Measurements from ENCODE around the gene NGLY1. TPM values are rescaled to one million over a fixed set of nuclear protein-coding genes. Genes with fewer than 3 reads are reported as not detected.

The NGLY1 gene
- total RNA-seq, 1 donor from 2014 or later = 33.4 TPM

DNA sequence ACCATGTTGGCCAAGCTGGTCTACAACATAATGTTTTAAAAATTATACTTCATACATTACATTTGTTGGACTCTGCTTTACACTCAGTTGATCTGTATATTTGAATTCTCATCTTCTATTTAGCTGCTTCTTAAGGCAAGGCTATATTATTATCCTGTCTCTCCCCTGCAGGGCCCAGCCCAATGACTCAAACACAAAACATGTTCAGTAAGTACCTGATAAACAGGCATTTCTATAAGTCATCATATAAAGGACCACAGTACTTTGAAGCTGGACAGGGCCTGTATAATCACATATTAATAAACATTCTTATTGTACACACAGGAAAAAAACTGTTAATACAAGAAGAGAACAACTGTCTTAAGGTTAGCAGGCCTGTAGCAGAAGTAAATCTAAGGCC lies 36.2 kb downstream of the NGLY1 start:
- Histone ChIP-seq H3K27me3 (no peaks in the 10 kb centered on the region), H3K4me1 (no peaks in the 10 kb centered on the region), H3K9me3 (no peaks in the 10 kb centered on the region), H3K36me3 (peaks cover 55% of the 10 kb centered on the region), H3K27ac (no peak overlapping the region), H3K4me3 (no peak overlapping the region)
- no peak for ATAC-seq
- no peak for TF ChIP-seq CTCF (IDR thresholded peaks at IDR 0.05)
- no peak for DNase-seq
- intact Hi-C loops (cut with DNase I) = no loop called here

GRCh38 chr3:25744470-25744869 lies 38.8 kb downstream of the NGLY1 start:
- peaks cover 33% of the 10 kb centered on the region for H3K36me3 ChIP-seq

DNA sequence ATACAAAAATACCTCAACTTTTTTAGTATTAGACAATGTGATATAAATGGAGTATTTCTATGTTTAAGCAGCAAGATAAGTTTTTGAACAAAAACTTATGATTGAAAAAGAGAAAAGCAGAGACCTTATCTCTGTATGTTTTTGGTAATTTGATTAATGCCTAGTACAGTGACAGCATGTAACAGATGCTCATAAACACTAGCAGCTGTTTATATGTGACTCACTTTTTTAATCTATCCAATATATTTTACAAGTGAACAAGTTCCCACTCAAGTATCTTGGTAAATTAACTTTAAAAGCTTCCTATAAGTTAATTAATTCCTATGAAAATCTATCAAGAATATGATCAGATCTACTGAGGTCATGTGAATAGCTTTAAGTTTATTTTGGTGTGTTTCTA lies 55.1 kb downstream of the NGLY1 start:
- DNase-seq (no peak), ATAC-seq (no peak)
- intact Hi-C loops (cut with DNase I) = no loop called here
- Histone ChIP-seq H3K9me3 (no peaks in the 10 kb centered on the region), H3K36me3 (peaks cover 60% of the 10 kb centered on the region), H3K4me1 (no peaks in the 10 kb centered on the region), H3K27me3 (no peaks in the 10 kb centered on the region), H3K27ac (no peak overlapping the region), H3K4me3 (no peak overlapping the region)
- TF ChIP-seq CTCF (IDR thresholded peaks at IDR 0.05) = no peak

More at GRCh38 chr3:25744470-25744869, 38.8 kb downstream of the NGLY1 start:
- no peak for DNase-seq
- H3K27ac ChIP-seq = no peak overlapping the region
- no peak for TF ChIP-seq CTCF (IDR thresholded peaks at IDR 0.05)
- intact Hi-C loops (cut with DNase I) = no loop called here
- ATAC-seq = no peak
- H3K9me3 ChIP-seq = no peaks in the 10 kb centered on the region
- H3K4me3 ChIP-seq = no peak overlapping the region
- no peaks in the 10 kb centered on the region for H3K27me3 ChIP-seq
- H3K4me1 ChIP-seq = no peaks in the 10 kb centered on the region

GRCh38 chr3:25727316-25727715 lies 55.9 kb downstream of the NGLY1 start:
- intact Hi-C loops (cut with DNase I) = no loop called here
- TF ChIP-seq CTCF (IDR thresholded peaks at IDR 0.05) = no peak
- DNase-seq (no peak), ATAC-seq (no peak)
- no peaks in the 10 kb centered on the region for H3K27me3 ChIP-seq
- peaks cover 52% of the 10 kb centered on the region for H3K36me3 ChIP-seq
- H3K4me1 ChIP-seq = no peaks in the 10 kb centered on the region
- H3K4me3 ChIP-seq = no peak overlapping the region
- no peak overlapping the region for H3K27ac ChIP-seq
- no peaks in the 10 kb centered on the region for H3K9me3 ChIP-seq

DNA sequence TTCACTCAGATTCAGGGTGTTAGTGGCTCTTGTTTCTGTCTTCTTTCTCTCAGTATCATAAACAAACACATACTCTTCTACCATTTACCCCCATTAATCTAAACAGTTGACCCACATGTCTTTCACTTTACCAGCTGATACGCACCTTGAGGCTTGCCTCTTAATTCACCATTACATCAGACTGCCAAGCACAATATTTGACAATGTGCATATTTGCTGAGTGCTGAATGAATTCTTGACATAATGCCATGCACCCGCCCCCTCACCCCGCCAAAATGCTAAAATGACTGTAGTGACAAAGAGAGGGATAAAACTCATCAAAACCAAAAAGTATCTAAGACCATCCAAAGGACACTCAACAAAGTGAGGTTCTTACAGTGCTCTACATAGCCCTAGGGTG lies 57.4 kb downstream of the NGLY1 start:
- no peaks in the 10 kb centered on the region for H3K4me1 ChIP-seq
- peak; percentile 48 for ATAC-seq
- no peaks in the 10 kb centered on the region for H3K27me3 ChIP-seq
- peaks cover 37% of the 10 kb centered on the region for H3K36me3 ChIP-seq
- no peak overlapping the region for H3K27ac ChIP-seq
- DNase-seq = no peak
- no peaks in the 10 kb centered on the region for H3K9me3 ChIP-seq
- no peak overlapping the region for H3K4me3 ChIP-seq
- TF ChIP-seq CTCF (IDR thresholded peaks at IDR 0.05) = no peak
- intact Hi-C loops (cut with DNase I) = no loop called here

- ATAC-seq (no peak), DNase-seq (no peak)
- intact Hi-C loops (cut with DNase I) = no loop called here
- Histone ChIP-seq H3K36me3 (peaks cover 37% of the 10 kb centered on the region), H3K27ac (no peak overlapping the region), H3K9me3 (no peaks in the 10 kb centered on the region), H3K4me1 (no peaks in the 10 kb centered on the region), H3K27me3 (no peaks in the 10 kb centered on the region), H3K4me3 (no peak overlapping the region)
- TF ChIP-seq CTCF (IDR thresholded peaks at IDR 0.05) = no peak
Observed at GRCh38 chr3:25724948-25725645, 58.1 kb downstream of the NGLY1 start.
